Karpas-422 (cell line): Measurements from ENCODE around the gene CNKSR2. TPM values are rescaled to one million over a fixed set of nuclear protein-coding genes. Genes with fewer than 3 reads are reported as not detected.
A peak's percentile ranks its signal among the peaks of the same experiment; 100 is the strongest.

Experiments used
- DNase-seq: peaks from one replicate; pipeline ENCODE4 v3.0.0-alpha.2; 2015
- H2AFZ ChIP-seq: fragments of 200-600 bp; sonication (generic); 2 replicates; pipeline ENCODE4 v1.6.1; 2014; ENCODE audit warnings: antibody characterized with exemption, low read length, mixed read lengths
- H3K27ac ChIP-seq: fragments of 200-600 bp; sonication (generic); 2 replicates; pipeline ENCODE4 v1.5.1; 2014; ENCODE audit warnings: mild to moderate bottlenecking, low read length, moderate library complexity
- H3K27me3 ChIP-seq: fragments of 200-600 bp; sonication (generic); 2 replicates; pipeline ENCODE4 v1.6.1; 2014; ENCODE audit warnings: low read length, mixed read lengths
- H3K36me3 ChIP-seq: fragments of 200-600 bp; sonication (generic); 2 replicates; pipeline ENCODE4 v1.6.1; 2014; ENCODE audit warnings: low read length, mixed read lengths; ENCODE audit not compliant: insufficient read depth
- H3K4me1 ChIP-seq: fragments of 200-600 bp; sonication (generic); 2 replicates; pipeline ENCODE4 v1.6.1; 2014; ENCODE audit warnings: mild to moderate bottlenecking, low read length, mixed read lengths
- H3K4me2 ChIP-seq: fragments of 200-600 bp; sonication (generic); 2 replicates; pipeline ENCODE4 v1.6.1; 2014; ENCODE audit warnings: low read length, low read depth, mild to moderate bottlenecking; ENCODE audit not compliant: poor library complexity, severe bottlenecking
- H3K4me3 ChIP-seq: fragments of 200-600 bp; sonication (generic); 2 replicates; pipeline ENCODE4 v1.5.1; 2014; ENCODE audit warnings: mild to moderate bottlenecking, antibody characterized with exemption, low read length, mixed read lengths
- H3K79me2 ChIP-seq: fragments of 200-600 bp; sonication (generic); 2 replicates; pipeline ENCODE4 v1.6.1; 2014; ENCODE audit warnings: mild to moderate bottlenecking, low read length, mixed read lengths
- H3K9ac ChIP-seq: fragments of 200-600 bp; sonication (generic); 2 replicates; pipeline ENCODE4 v1.6.0; 2014; ENCODE audit warnings: low read length
- H3K9me2 ChIP-seq: fragments of 200-600 bp; sonication (generic), shearing (Covaris generic); replicated peaks from 2 replicates; pipeline ENCODE4 v1.6.0; 2014; ENCODE audit warnings: mild to moderate bottlenecking, low read length, moderate library complexity; ENCODE audit not compliant: insufficient read depth
- H3K9me3 ChIP-seq: fragments of 300-700, 200-600 bp; sonication (generic); 2 replicates; pipeline ENCODE4 v1.6.1; 2014; ENCODE audit warnings: low read length, mixed read lengths
- H4K20me1 ChIP-seq: fragments of 200-600 bp; sonication (generic); 2 replicates; pipeline ENCODE4 v1.6.1; 2014; ENCODE audit warnings: mild to moderate bottlenecking, antibody characterized with exemption, low read length, low read depth; ENCODE audit not compliant: insufficient read depth
- total RNA-seq: library from RNA; depleted of rRNA; stranded (reverse); fragments of >200 nt; shearing (Covaris generic); gene quantifications from 2 replicates; pipeline ENCODE4 v1.2.3, GENCODE V29; 2014; ENCODE audit warnings: low replicate concordance

Gene CNKSR2
- total RNA-seq, 1 experiment from 2014 or later: not detected

- H3K4me2 ChIP-seq: no peak overlapping the region
- H3K9me3 ChIP-seq: no peaks in the 10 kb centered on the region
- H3K4me1 ChIP-seq: no peaks in the 10 kb centered on the region
- no peak overlapping the region for H3K27ac ChIP-seq
- no peaks in the 10 kb centered on the region for H3K79me2 ChIP-seq
- H3K4me3 ChIP-seq: no peak overlapping the region
- H3K9ac ChIP-seq: no peak overlapping the region
- H3K9me2 ChIP-seq: no peaks in the 10 kb centered on the region
- no peaks in the 10 kb centered on the region for H3K36me3 ChIP-seq
- H2AFZ ChIP-seq: no peak overlapping the region
- H3K27me3 ChIP-seq: no peaks in the 10 kb centered on the region
- no peaks in the 10 kb centered on the region for H4K20me1 ChIP-seq
- DNase-seq: no peak
Measured at GRCh38 chrX:21376636-21377035, 2.4 kb downstream of the CNKSR2 start.

GRCh38 chrX:21379991-21380390, 5.8 kb downstream of the CNKSR2 start:
- no peak overlapping the region for H3K4me2 ChIP-seq
- no peak overlapping the region for H3K27ac ChIP-seq
- H3K4me1 ChIP-seq: no peaks in the 10 kb centered on the region
- no peak overlapping the region for H3K4me3 ChIP-seq
- DNase-seq: no peak
- H3K9me3 ChIP-seq: no peaks in the 10 kb centered on the region
- H2AFZ ChIP-seq: no peak overlapping the region
- H3K36me3 ChIP-seq: no peaks in the 10 kb centered on the region
- H3K9me2 ChIP-seq: no peaks in the 10 kb centered on the region
- no peak overlapping the region for H3K9ac ChIP-seq
- no peaks in the 10 kb centered on the region for H3K79me2 ChIP-seq
- H3K27me3 ChIP-seq: no peaks in the 10 kb centered on the region
- H4K20me1 ChIP-seq: no peaks in the 10 kb centered on the region

GRCh38 chrX:21382715-21383114, 8.5 kb downstream of the CNKSR2 start:
- Histone ChIP-seq H4K20me1 (no peaks in the 10 kb centered on the region), H3K36me3 (no peaks in the 10 kb centered on the region), H3K4me2 (no peak overlapping the region), H2AFZ (no peak overlapping the region), H3K4me3 (no peak overlapping the region), H3K9me3 (no peaks in the 10 kb centered on the region; the same call in 1 of the 2 replicates), H3K9ac (no peak overlapping the region), H3K27ac (no peak overlapping the region), H3K27me3 (no peaks in the 10 kb centered on the region), H3K9me2 (no peaks in the 10 kb centered on the region), H3K4me1 (no peaks in the 10 kb centered on the region), H3K79me2 (no peaks in the 10 kb centered on the region)
- DNase-seq: peak; percentile 42

- Histone ChIP-seq H3K36me3 (no peaks in the 10 kb centered on the region), H3K27ac (no peak overlapping the region), H3K79me2 (no peaks in the 10 kb centered on the region), H3K4me2 (no peak overlapping the region), H3K27me3 (no peaks in the 10 kb centered on the region), H3K9me3 (no peaks in the 10 kb centered on the region; the same call in 1 of the 2 replicates), H4K20me1 (no peaks in the 10 kb centered on the region), H3K9ac (no peak overlapping the region), H3K9me2 (no peaks in the 10 kb centered on the region), H3K4me1 (no peaks in the 10 kb centered on the region), H3K4me3 (no peak overlapping the region), H2AFZ (no peak overlapping the region)
- DNase-seq: no peak
Measured at GRCh38 chrX:21383546-21383945, 9.3 kb downstream of the CNKSR2 start.

- no peak for DNase-seq
- Histone ChIP-seq H4K20me1 (no peaks in the 10 kb centered on the region), H2AFZ (no peak overlapping the region), H3K9me2 (no peaks in the 10 kb centered on the region), H3K4me2 (no peak overlapping the region), H3K9me3 (no peaks in the 10 kb centered on the region; the same call in 1 of the 2 replicates), H3K36me3 (no peaks in the 10 kb centered on the region), H3K4me1 (no peaks in the 10 kb centered on the region), H3K27me3 (no peaks in the 10 kb centered on the region), H3K9ac (no peak overlapping the region), H3K27ac (no peak overlapping the region), H3K4me3 (no peak overlapping the region), H3K79me2 (no peaks in the 10 kb centered on the region)
Measured at GRCh38 chrX:21384178-21384577, 10.0 kb downstream of the CNKSR2 start.

- Histone ChIP-seq H3K4me3 (no peak overlapping the region), H3K9ac (no peak overlapping the region), H3K36me3 (no peaks in the 10 kb centered on the region)
Measured at GRCh38 chrX:21394792-21395191, 20.6 kb downstream of the CNKSR2 start.

GRCh38 chrX:21398426-21398825, 24.2 kb downstream of the CNKSR2 start:
- Histone ChIP-seq H3K9me2 (no peaks in the 10 kb centered on the region), H3K4me1 (no peaks in the 10 kb centered on the region), H3K27me3 (no peaks in the 10 kb centered on the region), H3K4me3 (no peak overlapping the region), H3K4me2 (no peak overlapping the region), H3K9ac (no peak overlapping the region), H2AFZ (no peak overlapping the region), H3K36me3 (no peaks in the 10 kb centered on the region), H4K20me1 (no peaks in the 10 kb centered on the region), H3K79me2 (no peaks in the 10 kb centered on the region), H3K27ac (no peak overlapping the region), H3K9me3 (no peaks in the 10 kb centered on the region)
- no peak for DNase-seq

More at GRCh38 chrX:21394792-21395191, 20.6 kb downstream of the CNKSR2 start:
- Histone ChIP-seq H3K79me2 (no peaks in the 10 kb centered on the region), H3K9me2 (no peaks in the 10 kb centered on the region), H3K27ac (no peak overlapping the region), H3K4me1 (no peaks in the 10 kb centered on the region), H2AFZ (no peak overlapping the region), H3K4me2 (no peak overlapping the region), H4K20me1 (no peaks in the 10 kb centered on the region), H3K9me3 (no peaks in the 10 kb centered on the region), H3K27me3 (no peaks in the 10 kb centered on the region)
- DNase-seq: no peak

- H3K27me3 ChIP-seq: no peaks in the 10 kb centered on the region
- no peaks in the 10 kb centered on the region for H3K79me2 ChIP-seq
- no peaks in the 10 kb centered on the region for H3K9me3 ChIP-seq
- no peaks in the 10 kb centered on the region for H3K36me3 ChIP-seq
- DNase-seq: no peak
- H3K27ac ChIP-seq: no peak overlapping the region
- H3K9ac ChIP-seq: no peak overlapping the region
- H3K4me3 ChIP-seq: no peak overlapping the region
- no peaks in the 10 kb centered on the region for H4K20me1 ChIP-seq
- no peaks in the 10 kb centered on the region for H3K9me2 ChIP-seq
- no peaks in the 10 kb centered on the region for H3K4me1 ChIP-seq
- H2AFZ ChIP-seq: no peak overlapping the region
- no peak overlapping the region for H3K4me2 ChIP-seq
Measured at GRCh38 chrX:21400408-21401121, 26.3 kb downstream of the CNKSR2 start.
